ENCODE results near the gene ONECUT3. TPM values are rescaled to one million over a fixed set of nuclear protein-coding genes. Genes with fewer than 3 reads are reported as not detected.
A peak's percentile ranks its signal among the peaks of the same experiment; 100 is the strongest.

Gene ONECUT3
- total RNA-seq, 1 donor, result not detected

DNA sequence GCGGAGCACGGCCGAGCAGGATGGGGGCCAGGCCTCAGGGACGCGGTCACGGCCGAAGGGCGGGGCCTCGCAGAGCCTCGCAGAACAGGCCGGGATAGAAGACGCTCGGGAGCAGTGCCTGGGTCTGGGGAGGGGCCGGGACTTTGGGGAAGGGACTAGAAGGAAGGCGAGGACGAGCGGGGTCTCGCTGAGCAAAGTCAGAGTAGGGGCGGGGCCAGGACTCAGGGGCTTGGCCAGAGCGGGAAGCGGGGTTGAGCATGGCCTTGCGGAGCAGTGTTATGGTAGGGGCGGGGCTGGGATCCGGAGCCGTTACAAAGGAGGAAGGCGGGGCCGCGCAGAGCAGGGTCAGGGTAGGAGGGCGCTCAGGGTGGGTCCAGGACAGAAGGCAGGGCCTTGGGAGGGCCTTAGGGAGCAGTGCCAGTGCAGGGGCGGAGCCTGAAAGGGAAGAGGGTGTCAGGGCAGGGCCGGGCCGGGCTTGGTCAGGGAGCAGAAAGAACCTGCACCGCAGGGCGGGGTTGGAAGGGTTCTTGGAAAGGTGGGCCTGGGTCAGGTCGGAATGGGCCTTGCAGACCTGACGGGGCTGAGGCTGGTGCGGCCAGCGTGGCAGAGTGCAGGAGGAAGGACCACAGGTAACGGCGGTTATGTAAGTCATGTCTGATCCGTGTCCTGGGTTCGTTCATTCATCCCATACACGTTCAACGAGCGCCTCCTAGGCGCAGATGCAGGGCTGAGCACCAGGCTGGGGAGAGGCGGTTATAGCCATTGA, 59.3 kb downstream of the ONECUT3 start:
- DNase-seq (ENCODE audit: low read depth in 2 of 3, low spot score in 2 of 3), result peak; percentile 67 to 96 (median 94)

DNA sequence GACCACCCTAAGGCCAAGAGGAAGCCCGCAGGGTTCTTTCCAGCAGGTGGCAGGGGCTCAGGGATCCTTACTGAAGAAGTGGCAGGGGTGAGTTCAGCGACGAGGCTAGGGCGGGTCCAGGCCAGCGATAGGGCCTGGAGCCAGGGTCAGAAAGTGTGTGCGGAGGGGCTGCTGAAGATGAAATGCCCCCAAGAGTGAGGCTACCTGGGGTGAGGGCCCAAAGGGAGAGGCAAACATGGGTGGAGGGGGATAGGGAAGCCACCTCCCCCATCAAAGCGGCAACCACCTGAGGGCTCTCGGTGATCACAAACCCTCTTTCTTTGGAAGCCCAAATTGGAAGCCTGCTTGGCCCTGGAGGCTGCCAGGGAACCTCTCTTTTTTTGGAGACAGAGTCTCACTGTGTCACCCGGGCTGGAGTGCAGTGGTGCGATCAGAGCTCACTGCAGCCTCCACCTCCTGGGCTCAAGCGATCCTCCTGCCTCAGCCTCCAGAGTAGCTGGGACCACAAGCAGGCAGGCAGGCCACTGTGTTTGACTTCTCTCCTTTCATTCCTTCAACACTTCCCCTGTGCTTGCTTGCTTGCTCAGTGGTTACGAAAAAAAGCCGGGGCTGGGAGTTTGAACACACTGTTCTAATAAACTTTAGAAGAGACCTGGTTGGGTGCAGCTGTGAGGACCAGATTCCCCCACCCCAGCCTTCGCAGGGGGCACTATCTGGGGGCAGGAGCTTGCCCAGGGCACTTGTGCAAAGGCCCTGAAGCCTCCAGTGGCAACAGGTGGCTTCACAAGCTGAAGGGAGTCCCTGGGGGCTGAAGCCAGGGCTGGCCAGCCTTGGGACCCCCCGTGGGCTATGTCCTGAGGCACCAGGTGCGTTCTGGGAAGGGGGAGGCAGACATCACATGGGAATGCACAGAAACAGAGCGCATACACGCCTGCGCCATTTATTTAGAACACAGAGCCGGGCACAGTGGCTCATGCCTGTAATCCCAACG, 60.2 kb downstream of the ONECUT3 start:
- DNase-seq (ENCODE audit: low read depth in 2 of 3, low spot score in 2 of 3), result no peak

GRCh38 chr19:1814391-1814790, 61.1 kb downstream of the ONECUT3 start:
- DNase-seq (ENCODE audit: low read depth in 2 of 3, low spot score in 2 of 3), result no peak

GRCh38 chr19:1814833-1815604, 61.7 kb downstream of the ONECUT3 start:
- no peak for DNase-seq (ENCODE audit: low read depth in 2 of 3, low spot score in 2 of 3)

DNA sequence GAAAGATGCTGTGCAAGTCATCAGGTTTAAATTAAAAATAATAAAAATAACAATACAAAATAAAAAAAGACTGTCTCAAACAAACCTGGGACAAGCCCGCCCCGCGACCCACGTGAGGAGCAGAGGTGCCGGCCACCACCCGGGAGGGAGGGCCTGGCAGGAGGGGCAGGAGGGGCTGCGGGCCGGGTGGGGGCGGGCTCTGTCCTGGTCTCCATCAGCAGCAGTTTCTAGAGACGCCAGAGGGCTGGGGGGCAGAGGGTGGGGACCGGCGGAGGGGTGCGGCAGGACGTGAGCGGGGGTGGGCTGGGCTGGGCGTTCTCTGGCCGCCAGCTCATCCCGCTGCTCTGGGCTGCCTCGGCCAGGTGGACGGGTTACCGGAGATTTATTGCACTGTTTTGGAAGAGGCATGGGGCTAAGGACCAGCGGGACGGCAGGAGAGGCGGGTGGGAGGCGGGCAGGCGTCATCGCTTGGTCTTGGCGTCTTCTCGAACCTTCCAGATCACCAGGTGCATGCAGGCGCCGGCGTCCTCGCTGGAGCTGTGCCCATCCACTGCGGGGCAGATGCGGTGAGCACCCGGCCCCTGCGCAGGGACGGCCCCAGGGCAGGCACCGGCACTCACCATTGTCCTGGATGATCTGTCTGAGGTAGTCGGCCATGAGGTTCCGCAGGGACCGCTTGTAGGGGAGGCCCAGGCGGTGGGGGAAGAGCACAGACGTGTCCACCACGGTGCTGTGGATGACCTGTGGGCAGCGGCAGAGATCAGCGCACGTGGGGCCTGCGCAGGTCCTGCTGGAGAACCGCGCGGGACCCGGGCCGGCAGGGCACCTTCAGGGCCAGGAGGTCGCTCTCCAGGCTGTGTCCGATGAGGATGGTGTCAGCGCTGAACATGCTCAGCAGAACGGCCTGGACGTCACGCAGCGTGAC, 62.6 kb downstream of the ONECUT3 start:
- DNase-seq (ENCODE audit: low read depth in 2 of 3, low spot score in 2 of 3), result no peak

DNA sequence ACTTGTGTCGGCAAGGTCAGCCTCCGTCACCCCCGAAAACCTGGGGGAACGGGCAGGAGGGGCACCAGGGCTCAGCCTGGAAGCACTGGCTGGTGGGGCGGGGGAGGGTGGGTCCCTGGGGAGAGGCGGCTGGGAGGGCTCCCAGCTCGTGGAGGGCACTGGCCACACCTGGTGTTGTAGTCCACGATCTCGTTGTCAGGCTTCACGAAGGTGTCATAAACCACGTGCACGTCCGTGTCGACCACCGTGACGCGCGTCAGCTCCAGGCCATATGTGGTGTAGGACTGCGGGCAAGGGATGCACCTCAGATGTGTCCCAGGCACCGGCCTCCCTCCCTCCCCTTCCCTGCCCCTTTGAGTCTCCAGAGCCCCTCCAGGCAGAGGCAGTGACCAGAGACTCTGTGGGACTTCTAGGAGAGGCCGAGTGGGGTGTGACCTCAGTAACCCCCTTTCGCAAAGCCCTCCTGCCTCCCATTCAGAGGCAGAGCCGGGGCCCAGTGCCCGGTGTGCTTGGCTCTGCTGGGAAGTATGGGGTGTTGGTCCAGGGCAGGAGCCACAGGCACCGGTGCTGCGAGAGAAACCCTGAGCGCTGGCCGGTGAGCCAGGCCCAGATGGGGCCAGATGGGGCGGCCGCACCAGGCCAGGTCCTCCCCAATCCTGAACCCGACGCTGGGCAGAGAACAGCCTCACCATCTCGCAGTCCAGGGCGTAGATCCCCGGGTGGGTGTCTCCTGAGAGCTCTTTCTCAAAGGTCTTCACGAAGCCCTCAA, 63.4 kb downstream of the ONECUT3 start:
- DNase-seq (ENCODE audit: low read depth in 2 of 3, low spot score in 2 of 3), result no peak

DNA sequence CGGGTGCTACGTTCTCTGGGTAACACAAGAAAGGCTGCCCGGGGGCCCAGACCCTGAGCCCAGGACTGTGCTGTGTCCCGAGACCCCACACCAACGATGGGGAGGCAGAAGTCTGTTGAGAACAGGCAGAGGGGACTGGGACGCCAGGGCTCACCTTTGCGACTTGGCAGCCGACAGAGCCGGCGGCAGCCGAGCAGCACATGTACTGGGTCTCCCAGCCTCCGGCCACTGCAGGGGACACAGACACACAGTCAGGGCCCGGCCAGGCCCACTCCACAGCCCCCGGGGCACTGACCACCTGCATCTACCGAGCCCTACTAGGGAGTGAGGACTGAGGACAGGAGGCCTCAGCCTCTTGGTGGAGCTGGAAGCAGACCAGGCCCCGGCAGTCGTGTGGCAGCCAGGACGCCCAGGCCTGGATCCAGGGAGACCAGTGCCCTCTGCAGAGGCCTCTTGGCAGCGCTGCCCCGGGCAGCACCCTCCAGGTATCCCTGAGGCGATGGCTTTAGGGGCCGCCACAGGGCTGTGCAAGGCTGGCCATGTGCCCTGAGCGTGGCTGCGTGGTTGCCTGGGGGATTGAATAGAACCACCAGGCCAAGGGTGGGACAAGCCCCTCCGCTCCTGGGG, 64.4 kb downstream of the ONECUT3 start:
- no peak for DNase-seq (ENCODE audit: low read depth in 2 of 3, low spot score in 2 of 3)

DNA sequence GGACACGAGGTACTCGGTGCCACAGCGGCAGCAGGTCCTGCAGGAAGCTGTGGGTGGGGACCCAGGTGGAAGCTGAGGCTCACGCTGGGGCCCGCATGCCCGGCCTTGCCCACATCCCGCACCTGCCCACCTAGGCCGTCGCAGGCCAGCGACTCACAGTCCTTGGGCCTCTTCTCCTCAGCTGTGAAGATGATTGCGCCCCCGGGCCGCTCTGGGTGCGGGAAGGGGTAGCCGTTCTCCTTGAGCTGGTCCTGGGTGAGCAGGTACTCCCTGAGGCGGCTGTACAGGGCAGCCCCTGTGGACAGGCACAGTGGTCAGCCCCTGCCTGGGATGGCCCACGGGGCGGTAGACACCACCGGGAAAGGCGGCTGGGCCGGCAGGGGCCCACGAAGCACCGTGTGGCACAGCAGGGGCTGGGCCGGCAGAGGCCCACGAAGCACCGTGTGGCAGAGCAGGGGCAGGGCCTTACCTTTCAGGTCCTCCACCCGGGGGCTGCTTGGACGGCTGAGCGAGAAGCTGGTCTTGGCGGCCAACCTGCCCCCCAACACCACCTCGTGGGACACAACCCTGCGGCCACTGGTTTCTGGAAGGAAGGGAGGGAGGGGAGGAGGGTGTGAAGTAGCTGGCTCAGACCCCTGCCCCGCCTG, 65.4 kb downstream of the ONECUT3 start:
- no peak for DNase-seq (ENCODE audit: low read depth in 2 of 3, low spot score in 2 of 3)

DNA sequence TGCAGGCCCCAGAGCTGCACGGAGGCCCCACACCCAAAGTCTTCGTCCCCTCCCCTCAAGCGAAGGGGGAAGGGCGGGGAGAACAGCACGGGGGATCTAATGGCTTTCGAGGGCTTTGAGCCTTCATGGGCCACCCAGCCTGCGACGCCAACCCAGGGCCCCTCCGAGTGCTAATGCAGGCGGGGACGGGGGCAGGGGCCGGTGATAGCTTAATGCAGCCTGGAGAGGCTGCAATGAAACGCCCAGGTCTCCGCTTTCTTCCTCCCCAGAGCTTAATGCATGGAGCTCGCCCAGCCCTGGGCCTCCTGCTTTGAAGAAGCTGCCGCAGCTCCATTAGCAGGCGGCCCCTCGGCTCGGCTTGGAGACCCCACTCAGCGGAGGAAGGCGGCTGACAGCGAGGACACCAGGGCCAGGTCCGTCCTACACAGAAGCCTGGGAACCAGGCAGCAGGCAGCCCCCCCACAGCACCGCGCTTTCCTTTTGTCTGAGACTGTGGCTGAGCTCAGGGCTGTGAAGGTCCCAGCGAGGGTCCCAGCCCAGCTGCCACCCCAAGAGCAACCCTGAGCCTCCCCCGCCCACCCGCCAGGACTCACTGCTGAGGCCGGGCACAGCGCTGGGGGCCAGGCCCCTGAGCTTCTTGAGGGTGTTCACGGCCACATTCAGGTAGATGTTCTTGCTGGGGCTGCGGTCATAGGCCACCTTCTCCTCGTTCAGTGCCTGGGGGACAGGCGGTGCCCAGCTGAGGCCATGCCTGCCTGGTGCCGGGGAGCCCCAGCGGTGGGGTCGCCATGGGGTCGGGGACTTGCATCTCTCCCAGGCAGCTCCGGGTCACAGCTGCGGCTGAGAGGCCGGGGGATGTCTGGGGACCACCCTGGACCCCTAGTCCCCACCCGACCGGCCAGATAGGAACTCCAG, 66.3 kb downstream of the ONECUT3 start:
- DNase-seq (ENCODE audit: low read depth in 2 of 3, low spot score in 2 of 3), result no peak

DNA sequence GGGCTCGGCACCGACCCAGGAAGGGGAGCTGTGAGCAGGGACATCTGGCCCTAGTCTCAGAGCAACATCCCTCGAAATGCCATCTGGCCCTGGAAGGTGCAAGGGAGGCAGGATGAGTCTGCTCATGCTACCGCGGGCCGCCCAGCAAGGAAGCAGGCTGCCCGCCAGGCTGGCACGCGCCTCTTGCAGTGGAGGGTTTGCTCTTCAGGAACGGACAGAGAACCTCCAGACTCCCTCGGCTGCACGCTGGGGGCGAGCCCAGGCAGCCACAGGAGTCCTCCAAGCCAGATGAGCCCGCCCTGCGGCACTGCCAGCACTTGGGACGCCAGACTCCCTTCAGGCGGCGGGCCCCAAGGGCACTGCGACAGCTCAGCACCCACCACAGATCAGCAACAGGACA, 68.9 kb downstream of the ONECUT3 start:
- no peak for DNase-seq (ENCODE audit: low read depth in 2 of 3, low spot score in 2 of 3)

GRCh38 chr19:1823020-1823419, 69.7 kb downstream of the ONECUT3 start:
- DNase-seq (ENCODE audit: low read depth in 2 of 3, low spot score in 2 of 3), result no peak

- no peak for DNase-seq (ENCODE audit: low read depth in 2 of 3, low spot score in 2 of 3)
Observed at GRCh38 chr19:1823539-1824251, 70.4 kb downstream of the ONECUT3 start.

DNA sequence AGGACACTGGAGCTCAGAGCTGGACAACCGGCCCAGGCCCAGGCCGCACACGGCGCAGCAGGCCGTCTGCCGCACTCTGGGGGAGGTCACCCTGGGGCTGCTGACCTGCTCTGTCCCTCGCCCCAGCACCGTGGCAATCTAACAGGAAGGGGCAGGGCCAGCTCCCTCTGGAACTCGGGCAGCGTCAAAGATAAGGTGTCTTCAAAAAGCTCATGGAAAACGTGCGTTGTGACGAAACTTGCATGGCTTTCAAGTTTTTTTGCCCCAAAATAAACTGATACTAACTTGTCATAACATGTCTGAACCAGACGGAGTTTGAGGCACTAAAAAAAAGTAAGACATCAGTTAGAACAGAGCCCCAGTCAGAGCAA, 70.9 kb downstream of the ONECUT3 start:
- no peak for DNase-seq (ENCODE audit: low read depth in 2 of 3, low spot score in 2 of 3)

- peak; percentile 59 to 83 (median 72) for DNase-seq (ENCODE audit: low read depth in 2 of 3, low spot score in 2 of 3)
Observed at GRCh38 chr19:1825909-1826556, 72.7 kb downstream of the ONECUT3 start.

DNA sequence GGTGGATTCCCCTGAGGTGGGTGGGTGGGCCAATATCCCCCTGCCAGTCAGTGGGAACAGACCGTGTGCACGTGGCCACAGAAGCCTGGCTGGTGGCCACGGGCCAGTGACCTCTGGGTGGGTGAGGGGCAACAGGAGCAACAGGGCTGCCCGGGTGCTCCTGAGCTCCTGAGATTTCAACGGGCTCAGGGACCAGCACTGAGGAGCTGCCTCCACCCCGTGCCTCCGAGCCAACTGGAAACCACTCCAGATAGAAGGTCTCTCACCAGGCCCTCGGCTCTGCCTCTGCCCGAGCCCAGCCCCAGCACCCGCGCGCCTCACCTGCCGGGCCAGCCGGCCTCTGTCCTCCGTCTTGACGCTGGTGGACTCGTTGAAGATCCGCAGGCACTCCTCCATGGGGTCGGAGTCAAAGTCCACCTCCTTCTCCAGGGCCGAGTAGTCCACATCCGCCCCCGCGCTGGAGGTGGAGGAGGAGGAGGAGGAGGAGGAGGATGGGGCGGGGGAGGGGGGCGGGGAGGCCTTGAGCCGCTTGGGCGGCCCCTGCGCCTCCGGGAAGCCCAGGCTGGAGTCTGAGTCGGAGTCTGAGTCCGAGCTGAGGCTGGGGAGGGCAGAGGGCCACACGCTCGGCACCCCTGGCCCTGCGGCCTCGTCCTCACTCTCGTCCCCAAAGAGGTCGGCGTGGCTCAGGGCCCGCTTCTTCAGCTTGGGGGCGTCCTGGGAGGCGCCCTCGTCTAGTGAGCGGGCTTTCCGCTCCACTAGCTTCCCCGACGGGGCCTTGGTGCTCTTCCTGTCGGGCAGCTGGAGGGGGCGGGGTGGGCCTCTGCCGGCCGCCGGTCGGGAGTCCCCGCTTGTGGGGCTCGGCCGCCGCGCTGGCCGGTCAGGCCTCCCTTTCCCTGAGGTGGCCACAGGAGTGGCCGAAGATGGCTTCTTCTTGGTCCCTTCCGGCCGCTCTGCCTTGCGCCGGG, 73.5 kb downstream of the ONECUT3 start:
- no peak for DNase-seq (ENCODE audit: low read depth in 2 of 3, low spot score in 2 of 3)
